GM12873 (cell line): Measurements from ENCODE around the gene PXMP4.

Source experiments
- TF ChIP-seq, protein P1 (sequence below): IDR thresholded peaks from 2 replicates; pipeline ENCODE4 v1.5.1; 2012; ENCODE audit warnings: low read depth, mild to moderate bottlenecking, moderate library complexity, low read length, control low read depth; ENCODE audit not compliant: insufficient read depth; ENCODE audit errors: missing control alignments

PXMP4 gene

DNA sequence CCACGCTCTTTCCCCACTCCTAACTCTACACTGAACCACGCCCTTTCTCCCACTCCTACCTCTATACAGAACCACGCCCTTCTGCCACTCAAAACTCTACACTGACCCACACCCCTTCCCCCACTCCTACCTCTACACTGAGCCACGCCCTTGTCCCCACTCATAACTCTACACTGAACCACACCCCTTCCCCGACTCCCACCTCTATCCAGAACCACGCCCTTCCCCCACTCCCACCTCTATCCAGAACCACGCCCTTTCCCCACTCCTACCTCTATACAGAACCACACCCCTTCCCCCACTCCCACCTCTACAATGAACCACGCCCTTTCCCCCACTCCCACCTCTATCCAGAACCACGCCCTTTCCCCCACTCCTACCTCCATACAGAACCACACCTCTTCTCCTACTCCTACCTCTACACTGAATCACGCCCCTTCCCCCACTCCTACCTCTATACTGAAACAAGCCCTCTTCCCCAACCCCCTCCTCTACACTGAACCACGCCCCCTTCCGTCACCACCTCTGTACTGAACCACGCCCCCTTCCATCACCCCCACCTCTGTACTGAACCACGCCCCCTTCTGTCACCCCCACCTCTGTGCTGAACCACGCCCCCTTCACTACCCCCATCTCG, 10.1 kb downstream of the PXMP4 start:
- TF ChIP-seq, protein P1, sequence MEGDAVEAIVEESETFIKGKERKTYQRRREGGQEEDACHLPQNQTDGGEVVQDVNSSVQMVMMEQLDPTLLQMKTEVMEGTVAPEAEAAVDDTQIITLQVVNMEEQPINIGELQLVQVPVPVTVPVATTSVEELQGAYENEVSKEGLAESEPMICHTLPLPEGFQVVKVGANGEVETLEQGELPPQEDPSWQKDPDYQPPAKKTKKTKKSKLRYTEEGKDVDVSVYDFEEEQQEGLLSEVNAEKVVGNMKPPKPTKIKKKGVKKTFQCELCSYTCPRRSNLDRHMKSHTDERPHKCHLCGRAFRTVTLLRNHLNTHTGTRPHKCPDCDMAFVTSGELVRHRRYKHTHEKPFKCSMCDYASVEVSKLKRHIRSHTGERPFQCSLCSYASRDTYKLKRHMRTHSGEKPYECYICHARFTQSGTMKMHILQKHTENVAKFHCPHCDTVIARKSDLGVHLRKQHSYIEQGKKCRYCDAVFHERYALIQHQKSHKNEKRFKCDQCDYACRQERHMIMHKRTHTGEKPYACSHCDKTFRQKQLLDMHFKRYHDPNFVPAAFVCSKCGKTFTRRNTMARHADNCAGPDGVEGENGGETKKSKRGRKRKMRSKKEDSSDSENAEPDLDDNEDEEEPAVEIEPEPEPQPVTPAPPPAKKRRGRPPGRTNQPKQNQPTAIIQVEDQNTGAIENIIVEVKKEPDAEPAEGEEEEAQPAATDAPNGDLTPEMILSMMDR, result no peak

DNA sequence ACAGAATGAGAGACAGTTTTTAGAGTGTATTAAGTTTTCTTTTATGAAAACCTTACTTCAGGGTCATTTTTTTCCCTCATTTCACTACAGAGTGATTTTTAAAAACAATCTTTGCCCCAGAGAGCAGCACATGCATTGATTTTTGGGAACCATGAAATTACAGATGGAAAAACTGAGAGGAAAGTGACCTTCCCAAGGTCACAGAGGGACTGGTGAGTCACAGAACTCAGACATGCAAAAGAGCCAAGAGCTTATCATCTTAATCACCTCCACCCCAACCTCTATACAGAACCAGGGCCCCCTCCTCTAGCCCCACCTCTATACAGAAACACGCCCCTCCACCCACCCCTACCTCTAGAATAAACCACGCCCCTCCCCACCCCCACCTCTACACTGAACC, 10.7 kb downstream of the PXMP4 start:
- TF ChIP-seq, protein P1, result no peak

DNA sequence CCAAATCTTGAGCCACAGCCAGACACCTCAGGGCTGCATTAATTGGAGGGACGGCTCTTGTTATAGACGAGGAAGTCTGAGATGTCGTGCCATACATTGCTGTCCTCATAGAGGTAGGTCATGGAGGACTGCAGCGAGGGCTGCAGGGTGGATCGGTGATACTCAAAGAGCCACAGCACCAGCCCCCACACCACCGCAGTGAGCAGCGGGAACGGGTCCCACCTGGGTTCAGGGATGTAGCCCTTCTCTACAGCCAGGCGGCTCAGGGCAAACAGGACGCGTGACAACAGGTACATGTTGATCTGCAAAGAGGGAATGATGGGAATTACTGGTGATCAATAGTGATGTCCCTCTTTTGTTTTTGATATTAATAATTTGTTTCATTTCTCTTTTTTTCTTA, 12.4 kb downstream of the PXMP4 start:
- TF ChIP-seq, protein P1, result no peak

DNA sequence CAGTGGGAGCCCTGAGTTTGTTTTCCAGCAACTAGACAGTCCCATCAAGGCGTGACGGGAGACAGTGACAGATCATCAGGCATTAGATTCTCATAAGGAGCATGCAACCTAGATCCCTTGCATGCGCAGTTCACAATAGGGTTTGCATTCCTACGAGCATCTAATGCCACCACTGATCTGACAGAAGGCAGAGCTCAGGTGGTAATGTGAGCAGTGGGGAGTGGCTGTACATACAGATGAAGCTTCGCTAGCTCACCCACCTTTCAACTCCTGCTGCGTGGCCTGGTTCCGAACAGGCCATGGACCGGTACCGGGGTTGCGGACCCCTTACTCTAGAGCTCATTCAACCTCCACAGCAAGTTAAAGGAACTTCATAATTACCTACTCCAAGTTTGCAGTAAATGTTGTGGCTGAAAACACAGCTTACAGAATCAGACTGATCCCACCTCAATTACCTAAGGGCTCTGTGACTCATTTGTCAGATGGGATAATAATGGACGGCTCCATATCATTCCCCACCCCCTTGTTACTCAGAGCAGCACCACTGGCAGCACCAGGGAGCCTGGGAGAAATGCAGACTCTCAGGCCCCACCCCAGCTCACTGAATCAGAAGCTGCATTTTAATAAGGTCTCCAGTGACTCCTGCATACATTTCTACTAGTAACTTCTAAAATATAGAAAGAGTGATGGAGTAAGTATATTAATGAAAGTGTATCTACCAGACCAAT, 15.7 kb downstream of the PXMP4 start:
- TF ChIP-seq, protein P1, result no peak

DNA sequence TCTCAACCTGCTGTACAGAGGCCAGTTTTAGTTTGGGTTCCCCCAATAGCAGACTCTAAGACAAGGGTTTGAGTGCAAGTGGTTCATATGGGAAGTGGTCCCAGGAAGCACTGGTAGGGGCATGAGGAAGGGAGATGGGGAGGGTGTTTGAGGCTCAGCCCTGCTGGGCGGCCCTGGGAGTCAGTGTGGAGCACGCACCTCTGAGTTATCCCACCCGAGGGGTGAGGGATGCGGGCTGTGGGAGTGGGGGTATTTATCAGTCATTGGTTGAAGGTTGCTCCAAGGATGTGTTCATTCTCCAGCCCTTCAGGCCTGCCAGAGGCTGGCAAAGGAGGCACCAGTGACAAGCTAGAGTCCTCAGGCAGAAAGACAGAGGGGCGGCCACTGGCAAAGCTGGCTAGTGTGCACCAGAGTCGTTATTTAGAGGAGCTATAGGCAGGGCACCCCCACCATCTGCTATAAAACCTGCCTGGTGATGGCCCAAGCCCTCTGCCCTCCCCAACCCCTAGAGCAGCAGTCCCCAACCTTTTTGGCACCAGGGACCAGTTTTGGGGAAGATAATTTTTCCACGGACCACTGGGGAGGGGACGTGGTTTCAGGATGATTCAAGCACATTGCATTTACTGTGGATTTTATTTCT, 16.5 kb downstream of the PXMP4 start:
- TF ChIP-seq, protein P1, result no peak

DNA sequence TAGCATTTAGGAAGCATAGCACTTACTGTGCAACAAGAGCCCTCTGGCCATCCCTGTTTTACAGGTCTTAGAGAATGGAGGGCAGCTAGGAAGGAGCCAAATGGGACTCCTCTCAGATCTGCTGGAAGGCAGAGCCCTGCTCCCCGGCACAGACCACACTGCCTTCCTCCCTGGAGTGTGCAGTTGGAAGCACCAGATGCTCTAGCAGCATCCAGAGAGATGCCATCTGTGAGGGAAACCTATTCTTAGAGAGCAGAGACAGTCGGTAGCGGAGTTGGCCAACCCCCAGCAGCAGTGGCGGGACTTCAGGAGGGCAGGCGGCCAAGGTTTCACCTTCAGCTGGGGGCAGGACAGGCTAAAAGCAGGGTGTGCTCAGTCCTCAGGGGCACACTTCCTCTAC, 17.2 kb downstream of the PXMP4 start:
- TF ChIP-seq, protein P1, result no peak
